HG02798 (cell line): Measurements from ENCODE around the gene FBXL2.
"Not testable (repeated sequence)": the region's sequence is repeated elsewhere in the genome, so short reads cannot be mapped to it uniquely, and the experiment has no call there.

Experiments
- ATAC-seq: cut with Tn5 transposase; IDR thresholded peaks from one replicate; pipeline ENCODE4 v1.9.1; 2021; ENCODE audit warnings: mild to moderate bottlenecking; ENCODE audit not compliant: unreplicated experiment, poor library complexity

Gene FBXL2

DNA sequence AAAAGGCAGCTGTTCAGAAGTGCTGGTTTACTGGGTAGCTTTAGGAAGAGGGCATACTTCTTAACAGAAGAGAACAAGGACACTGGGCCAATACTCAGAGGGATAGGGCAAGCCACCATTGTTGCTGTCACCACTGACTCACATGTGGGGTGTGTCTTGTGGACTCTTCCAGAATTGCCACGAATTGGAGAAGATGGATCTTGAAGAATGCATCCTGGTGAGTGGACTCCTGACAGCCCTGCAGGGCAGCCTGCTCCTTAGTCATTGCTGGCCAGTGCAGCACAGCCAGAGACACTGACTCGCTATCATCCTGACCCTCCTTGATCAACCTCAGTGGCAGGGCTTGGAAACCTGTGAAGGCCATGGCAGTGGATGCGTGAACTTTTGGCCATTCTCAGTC, 100.7 kb downstream of the FBXL2 start:
- no peak for ATAC-seq

DNA sequence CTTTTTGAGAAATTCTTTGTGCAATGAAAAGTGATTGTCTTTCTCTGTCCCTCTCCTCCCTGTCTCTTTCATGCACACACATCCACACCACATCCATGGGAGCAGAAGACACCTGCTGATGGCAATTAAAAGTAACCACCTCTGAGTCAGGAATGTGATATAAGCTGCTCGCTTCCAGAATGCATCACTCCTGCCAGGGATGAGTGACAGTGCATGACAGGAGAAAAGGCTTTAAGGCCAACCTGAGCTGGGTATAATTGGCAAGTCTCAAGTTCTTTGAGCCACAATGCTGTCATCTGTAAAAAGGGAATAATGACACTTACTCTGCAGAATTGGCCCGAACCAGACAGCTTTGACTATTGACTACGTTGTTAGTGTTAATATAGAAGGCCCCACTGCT, 103.4 kb downstream of the FBXL2 start:
- no peak for ATAC-seq

DNA sequence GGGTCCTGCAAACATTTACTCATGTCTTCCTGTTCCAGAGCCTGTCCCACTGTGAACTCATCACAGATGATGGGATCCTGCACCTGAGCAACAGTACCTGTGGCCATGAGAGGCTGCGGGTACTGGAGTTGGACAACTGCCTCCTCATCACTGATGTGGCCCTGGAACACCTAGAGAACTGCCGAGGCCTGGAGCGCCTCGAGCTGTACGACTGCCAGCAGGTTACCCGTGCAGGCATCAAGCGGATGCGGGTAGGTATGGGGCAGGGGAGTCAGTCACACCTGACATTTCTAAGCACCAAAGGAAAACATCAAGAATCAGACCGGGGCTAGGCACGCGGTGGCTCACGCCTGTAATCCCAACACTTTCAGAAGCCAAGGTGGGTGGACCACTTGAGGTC, 106.7 kb downstream of the FBXL2 start:
- no peak for ATAC-seq

DNA sequence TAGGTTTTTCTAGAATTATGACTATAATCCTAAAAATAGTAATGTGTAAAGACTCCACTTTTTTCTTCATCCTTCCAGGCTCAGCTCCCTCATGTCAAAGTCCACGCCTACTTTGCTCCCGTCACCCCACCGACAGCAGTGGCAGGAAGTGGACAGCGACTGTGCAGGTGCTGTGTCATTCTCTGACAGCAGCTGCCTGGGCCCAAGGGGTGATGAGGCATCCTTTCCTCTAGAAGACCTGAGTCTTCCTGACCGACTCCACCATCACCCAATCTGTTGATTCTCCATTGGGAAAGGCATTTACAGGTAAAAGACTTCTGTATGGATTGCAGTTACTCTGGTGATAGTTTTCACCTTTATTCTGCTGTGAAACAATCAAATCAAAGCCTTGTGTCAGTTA, 108.2 kb downstream of the FBXL2 start:
- ATAC-seq, result peak; percentile 31

DNA sequence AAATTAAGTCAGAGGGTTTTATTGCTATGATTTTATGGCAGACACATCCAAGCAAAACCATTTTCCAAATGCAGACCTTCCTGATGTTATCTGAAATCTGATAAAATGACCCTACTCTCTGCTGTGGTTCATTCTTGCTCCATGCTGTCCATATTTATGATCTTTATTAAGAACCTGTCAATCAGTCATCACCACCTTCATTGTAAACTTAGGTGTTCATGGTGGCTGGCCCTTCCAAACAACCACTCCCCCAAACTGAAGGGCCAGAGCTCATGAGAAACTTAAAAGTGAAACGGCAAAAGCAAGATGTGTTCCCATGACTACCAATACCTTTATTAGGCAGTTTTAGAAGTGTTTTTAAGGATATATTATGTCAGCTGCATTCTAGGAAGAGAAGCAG, 109.4 kb downstream of the FBXL2 start:
- ATAC-seq, result no peak

DNA sequence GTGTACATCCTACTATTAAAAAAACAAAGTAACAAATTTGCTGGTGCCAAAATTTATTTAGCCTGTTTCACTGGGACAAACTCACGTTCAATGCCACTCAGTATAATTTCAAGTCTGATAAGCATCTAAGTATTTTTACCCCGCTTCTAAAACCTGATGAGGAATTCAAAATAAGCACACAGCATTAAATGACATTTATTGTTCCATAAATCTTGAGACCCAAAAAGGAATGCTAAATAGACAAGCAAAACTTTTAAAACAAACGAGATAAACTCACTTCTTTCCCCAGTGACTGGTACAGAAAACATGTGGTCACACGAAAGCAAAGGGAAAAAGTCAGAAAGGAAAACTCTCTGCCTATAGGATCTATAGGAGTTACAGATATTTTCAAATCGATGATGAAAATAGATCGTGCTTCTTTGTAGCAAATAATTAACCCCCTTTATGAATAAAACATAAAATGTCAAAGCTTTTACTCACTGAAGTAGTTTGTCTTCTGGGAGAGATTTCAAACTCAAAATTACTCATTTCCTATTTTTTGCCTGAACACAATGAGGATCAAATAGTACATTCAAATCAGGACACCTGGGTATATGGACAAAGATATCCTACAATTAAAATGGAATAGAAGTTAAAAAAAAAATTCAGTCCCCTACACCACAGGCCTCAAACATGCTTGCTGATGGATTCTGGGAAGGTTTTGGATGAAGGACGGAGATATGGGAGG, 111.3 kb downstream of the FBXL2 start:
- ATAC-seq, result no peak

DNA sequence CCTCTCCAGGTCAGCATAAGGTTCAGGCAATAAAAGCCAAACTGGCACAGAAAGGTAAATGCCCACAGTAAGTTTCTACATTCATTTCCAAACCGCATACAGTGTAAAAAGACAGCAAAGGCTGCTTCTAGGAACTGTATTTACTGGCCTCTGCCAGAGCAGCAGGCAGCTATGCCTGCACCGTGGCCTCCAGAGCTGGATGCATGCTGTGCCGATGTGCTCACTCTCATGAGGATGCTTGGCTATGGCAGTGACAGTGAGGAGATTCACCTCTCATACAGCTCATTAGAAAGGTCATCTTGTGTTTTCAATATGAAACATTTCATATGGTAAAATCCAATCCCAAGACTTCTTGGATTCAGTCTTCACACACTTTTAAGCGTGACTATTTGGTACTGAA, 112.7 kb downstream of the FBXL2 start:
- no peak for ATAC-seq

DNA sequence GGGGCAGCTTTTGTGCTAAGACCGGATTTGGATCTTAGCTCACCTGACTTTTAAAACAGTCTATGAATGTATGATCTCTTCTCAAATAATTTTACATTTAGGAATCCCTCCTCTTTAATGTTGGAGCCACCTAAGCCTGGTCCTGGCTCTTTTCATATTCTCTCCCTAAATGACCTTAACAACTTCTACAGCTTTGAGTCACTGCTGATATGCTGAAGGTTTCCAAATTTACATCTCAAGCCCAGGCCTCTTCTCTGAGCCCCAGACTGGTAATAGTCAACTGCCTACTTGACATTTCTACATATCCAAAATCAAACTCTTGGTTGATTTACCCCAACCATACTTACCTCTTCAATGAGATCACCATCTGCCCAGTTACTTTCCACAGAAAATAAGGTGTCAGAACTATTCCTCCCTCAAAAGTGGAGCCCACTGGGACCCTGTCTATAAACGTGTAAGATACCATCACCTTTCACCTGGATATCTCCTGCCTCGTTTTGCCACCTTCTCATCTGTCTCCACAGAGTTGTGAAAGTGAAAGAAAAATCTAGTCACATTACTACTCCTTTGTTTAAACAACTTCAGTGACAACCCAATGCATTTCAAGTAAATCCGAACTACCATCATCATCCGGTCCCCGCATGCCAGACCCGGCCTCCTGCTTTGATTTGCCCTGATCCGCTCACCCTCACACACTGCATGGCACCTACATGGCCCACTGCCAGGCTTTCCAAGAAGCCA, 114.2 kb downstream of the FBXL2 start:
- ATAC-seq, result no peak

DNA sequence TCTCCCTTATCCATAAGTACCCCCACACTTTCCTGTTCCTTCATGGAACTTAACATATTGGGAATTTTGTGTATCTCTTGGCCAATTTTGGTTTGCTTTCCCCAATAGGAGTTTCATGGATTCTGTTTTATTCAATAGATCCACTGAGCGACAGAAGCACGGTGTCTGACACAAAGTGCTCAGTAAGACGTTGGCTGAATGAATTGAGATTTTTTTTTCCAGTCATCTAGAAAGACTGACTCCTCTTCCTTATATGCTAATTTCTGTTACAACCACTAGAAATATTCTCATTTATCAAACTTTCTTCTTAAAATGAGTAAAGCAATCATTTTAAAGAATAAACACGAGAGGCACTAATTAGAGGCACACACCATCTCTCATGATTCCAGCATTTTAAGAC, 114.9 kb downstream of the FBXL2 start:
- no peak for ATAC-seq

DNA sequence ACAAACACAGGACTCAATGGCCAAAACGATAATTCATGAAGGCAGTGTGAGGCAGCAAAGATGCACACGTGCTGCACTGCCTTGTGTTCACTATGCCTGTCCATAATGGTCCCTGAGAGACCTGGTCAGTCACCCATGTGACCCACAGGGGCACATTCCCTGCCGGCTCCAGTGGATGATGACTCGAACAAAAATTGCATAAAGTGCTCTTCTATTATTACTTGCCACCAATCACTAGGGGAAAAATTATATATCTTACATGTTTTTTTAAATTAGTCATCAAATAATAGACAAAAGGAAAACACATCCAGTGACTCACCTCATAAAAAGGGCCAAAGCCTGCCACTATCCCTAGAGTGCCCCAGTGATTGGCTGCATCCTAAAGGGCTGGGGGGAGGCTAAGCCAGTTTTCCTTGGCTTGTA, 115.5 kb downstream of the FBXL2 start:
- ATAC-seq, result no peak

DNA sequence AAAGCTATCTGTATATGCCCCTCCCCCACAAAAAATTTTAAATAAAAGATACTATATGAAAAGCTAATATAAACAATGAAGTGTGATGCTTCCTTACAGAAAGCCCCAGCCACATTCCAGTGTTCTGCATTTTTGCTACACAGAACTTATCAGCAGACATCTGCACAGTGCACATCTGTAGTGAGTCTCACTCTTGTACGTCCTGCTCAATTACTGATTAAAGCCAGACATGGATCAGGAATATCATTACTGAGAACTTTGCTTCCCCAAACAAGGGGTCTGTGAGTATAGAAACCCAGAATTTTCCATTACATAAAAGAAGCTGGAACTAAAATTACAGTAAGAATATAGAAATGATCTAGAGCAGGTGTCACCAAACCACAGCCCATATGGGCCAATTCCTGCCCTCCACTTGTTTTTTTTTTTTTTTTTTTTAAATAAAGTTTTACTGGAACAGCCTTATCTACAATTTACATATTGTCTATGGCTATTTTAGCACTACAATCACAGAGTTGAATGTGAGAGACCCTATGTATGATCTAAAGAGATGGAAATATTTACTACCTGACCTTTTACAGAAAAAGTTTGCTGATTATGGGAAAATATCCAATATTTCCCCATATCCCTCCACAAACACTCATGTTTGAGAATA, 117.3 kb downstream of the FBXL2 start:
- ATAC-seq, result no peak

DNA sequence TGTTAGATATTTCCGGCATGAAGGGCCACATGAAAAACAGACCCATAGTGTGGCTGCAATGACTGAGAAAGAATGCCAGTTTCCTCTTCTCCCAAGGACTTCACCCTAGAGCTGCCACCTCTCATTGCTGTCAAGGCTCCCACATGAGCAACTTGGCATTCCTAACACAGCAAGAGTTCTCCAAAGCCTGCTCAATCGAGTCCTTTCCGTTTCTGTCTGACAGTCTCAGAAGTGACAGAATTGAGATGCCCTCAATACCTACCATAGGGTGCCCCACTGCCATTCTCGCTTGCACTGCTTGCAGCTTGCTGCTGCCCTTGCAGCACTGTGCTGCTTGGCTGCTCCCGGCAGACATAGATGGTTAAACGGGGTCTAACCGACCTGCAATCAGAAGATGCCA, 118.7 kb downstream of the FBXL2 start:
- ATAC-seq, result no peak

DNA sequence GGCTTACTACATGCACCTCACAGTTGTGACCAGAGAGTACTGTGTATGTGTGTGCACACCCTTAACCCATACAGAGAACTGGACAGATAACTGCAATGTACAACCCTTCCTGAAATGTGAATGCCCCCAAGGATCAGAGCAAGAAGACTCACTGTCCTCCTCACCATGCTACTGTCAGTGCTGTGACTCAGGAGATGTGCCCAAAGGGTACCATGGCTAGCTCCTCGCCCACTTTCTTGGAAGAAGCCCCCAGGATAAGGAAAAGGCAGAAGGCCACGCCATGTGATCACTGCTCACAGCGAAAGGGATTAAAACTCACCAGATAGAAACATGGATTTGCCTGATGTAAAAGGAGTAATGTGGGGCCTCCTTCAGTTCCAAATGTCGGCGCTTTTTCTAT, 121.2 kb downstream of the FBXL2 start:
- ATAC-seq, result no peak

DNA sequence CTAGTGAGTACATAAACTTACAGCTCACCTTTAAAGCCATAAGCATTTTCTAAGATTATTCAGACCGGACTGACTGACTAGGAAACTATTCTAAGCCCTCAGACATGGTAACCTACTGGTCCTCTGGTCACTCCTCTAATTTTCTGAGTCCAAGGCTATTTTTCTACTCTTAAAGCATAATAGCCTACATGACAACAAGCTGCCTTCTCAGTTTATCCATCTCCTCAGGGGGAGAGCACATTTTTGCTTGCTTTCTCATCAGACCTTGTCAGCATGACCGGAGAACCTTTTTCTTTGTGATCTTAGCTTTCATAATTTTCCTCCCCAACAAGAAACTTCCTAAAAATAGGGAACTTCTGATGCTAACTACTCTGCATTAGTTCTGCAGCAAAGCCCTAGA, 124.5 kb downstream of the FBXL2 start:
- ATAC-seq, result no peak

DNA sequence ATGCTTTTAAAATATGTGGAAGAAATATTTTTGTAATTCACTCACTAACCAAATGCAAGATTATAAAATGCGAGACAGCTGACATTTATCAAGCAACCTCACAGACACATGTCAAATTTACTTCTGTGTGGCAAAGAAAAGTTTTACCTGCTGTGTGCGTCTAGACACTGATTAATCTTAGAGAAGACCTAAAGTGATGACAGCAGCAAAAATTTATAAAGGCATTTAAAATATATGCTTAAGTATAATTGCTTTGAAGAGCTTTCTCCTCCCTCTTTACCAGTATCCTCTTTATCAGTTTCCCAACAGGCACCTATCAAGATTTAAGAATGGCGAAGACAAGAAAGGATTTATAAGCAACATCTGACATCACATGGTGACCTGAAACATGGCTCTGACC, 125.7 kb downstream of the FBXL2 start:
- no peak for ATAC-seq

DNA sequence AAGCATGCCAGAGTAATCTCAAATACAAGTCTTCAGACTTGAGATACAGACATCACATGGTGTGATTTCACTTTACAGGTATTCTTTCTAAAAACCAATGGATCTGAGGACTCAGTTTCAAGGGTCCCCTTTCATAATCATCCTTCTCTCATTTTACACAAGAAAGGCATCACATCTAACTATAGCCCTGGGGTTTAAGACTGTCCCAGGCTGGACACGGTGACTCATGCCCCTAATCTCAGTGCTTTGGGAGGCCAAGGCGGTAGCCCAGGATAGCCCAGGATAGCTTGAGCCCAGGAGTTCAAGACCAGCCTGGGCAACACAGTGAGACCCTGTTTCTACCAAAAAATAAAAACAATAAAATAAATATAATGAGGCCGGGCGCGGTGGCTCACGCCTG, 126.5 kb downstream of the FBXL2 start:
- no peak for ATAC-seq

DNA sequence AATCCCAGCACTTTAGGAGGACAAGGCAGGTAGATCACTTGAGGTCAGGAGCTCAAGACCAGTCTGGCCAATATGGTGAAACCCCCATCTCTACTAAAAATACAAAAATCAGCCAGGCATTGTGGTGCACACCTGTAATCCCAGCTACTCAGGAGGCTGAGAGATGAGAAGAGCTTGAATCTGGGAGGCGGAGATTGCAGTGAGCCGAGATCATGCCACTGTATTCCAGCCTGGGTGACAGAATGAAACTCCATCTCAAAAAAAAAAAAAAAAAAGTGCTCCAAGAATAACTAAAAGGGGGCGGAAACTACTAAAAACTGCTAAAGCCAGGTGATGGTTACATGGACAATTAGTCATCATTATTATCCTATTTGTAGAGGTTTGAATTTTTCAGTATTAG, 133.6 kb downstream of the FBXL2 start:
- not testable (repeated sequence) for ATAC-seq

DNA sequence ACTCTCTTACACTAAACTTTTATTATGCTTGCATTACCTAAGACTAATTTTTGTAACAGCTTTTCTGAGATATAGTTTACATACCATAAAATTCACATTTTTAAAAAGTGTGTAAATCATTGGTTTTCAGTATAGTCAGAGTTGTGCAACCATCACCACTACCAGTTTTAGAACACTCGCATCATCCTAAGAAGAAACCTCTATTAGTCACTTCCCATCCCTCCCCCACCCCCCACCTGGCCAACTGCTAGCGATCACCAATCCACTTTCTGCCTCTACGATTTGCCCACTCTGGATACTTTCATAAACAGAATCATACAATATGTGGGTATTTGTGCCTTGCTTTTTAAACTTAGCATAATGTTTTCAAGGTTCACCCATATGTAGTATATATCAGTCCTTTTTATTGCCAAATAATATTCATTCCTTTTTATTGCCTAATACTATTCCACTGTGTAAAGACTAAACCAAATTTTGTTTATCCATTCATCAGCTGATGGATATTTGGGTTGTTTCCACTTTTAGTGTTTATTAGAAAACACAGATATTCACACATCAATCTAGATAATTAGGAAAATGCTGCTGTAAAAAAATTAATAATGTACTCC, 139.9 kb downstream of the FBXL2 start:
- ATAC-seq, result no peak

DNA sequence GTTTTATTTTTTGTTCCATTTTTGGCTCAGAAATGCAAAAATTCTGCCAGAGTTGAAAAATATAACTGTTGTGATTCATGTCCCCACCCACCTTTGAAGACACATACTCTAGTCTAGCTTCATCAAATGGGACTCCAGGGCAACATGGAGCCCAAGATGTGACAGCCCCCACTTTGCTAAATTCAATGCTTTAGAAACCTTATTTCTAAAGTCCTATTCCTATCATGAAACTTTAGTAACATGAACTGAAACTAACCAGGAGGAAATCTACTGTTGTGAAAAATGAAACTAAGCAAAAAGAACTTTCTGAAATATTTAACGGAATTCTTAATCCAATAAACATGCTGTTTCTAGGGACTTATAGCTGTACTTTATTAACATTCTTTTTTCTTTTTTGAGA, 142.7 kb downstream of the FBXL2 start:
- ATAC-seq, result no peak

DNA sequence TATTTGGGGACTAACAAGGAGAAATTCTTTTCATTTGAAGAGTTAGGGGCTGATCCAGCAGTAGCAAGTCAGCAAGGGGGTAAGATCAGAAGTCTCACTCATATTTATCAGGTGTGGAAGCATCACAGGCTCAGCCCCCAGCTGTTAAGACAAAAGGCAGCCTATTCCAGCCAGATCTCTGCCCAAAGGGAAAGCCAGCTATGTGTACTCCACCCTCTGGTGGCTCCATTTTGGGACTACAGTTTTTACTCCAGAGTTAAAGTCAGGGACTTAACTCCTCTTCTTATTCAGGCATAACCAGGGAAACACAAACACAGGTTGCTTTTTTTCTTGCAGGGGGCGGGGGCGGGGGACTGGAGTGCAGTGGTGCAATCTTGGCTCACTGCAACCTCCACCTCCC, 143.7 kb downstream of the FBXL2 start:
- no peak for ATAC-seq
